Stimulated activated CD8-positive, alpha-beta memory T cell treated with anti-CD3 and anti-CD28 coated beads, Interleukin-15, amount 100 ng/mL, for 1 hour (primary cell): ENCODE results near the gene AGPAT4.

Experiments used
- DNase-seq: peaks from one replicate; pipeline ENCODE4 v3.0.0-alpha.2; 2020; ENCODE audit warnings: low read depth

Gene AGPAT4

GRCh38 chr6:161166176-161166575 is 107.7 kb downstream of the AGPAT4 start:
- no peak for DNase-seq

- DNase-seq, result no peak
Measured at GRCh38 chr6:161164182-161164625, 109.7 kb downstream of the AGPAT4 start.

- no peak for DNase-seq
Measured at GRCh38 chr6:161163466-161164181, 110.2 kb downstream of the AGPAT4 start.

GRCh38 chr6:161162722-161163121 is 111.1 kb downstream of the AGPAT4 start:
- no peak for DNase-seq

- DNase-seq, result no peak
Measured at GRCh38 chr6:161161889-161162624, 111.8 kb downstream of the AGPAT4 start.

GRCh38 chr6:161161121-161161520 is 112.7 kb downstream of the AGPAT4 start:
- no peak for DNase-seq

GRCh38 chr6:161154796-161155335 is 119.0 kb downstream of the AGPAT4 start:
- no peak for DNase-seq

- no peak for DNase-seq
Measured at GRCh38 chr6:161153725-161154124, 120.1 kb downstream of the AGPAT4 start.

GRCh38 chr6:161152907-161153662 is 120.8 kb downstream of the AGPAT4 start:
- no peak for DNase-seq

- no peak for DNase-seq
Measured at GRCh38 chr6:161152527-161152862, 121.4 kb downstream of the AGPAT4 start.

GRCh38 chr6:161151660-161152526 is 122.0 kb downstream of the AGPAT4 start:
- no peak for DNase-seq

- DNase-seq, result no peak
Measured at GRCh38 chr6:161151059-161151645, 122.7 kb downstream of the AGPAT4 start.

- DNase-seq, result no peak
Measured at GRCh38 chr6:161150566-161150965, 123.3 kb downstream of the AGPAT4 start.

- no peak for DNase-seq
Measured at GRCh38 chr6:161150136-161150535, 123.7 kb downstream of the AGPAT4 start.

- DNase-seq, result no peak
Measured at GRCh38 chr6:161143663-161144430, 130.0 kb downstream of the AGPAT4 start.

GRCh38 chr6:161142957-161143296 is 130.9 kb downstream of the AGPAT4 start:
- DNase-seq, result no peak

GRCh38 chr6:161141173-161141572 is 132.7 kb downstream of the AGPAT4 start:
- no peak for DNase-seq

- no peak for DNase-seq
Measured at GRCh38 chr6:161140554-161140875, 133.3 kb downstream of the AGPAT4 start.

GRCh38 chr6:161139766-161140553 is 133.9 kb downstream of the AGPAT4 start:
- DNase-seq, result no peak

GRCh38 chr6:161139304-161139765 is 134.5 kb downstream of the AGPAT4 start:
- DNase-seq, result no peak
